ENCODE measurements around the gene KCNG2.

The KCNG2 gene

DNA sequence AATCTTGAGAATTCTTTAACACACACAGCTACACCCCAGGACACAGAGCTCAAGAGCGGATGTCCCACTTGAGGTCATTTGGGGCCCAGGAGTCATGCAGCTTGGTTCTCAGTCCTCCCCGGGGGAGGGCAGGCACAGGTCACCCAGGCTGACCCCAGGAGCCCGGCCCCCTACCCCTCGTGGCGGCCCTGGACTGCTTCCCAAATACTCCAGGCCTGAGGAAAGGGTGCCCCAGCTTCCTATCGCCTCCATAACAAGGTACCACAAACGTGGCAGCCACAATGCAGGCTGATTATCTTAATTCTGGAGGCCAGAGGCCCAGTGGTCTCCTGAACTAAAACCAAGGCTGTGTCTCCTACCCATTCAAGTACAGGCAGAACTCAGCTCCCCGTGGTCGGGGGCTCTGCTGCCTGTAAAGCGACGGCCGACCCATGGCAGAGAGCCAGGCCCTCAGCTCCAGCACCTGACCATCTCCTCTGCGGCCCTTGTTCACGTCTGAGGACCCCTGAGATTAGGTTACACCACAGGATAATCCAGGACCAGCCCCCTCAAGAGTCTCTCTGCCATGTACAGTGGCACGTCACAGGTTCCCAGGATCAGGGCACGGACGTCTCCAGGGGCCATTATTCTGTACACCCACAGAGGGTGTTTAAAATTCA, 143.2 kb downstream of the KCNG2 start:
- no peaks in the 10 kb centered on the region for H3K27me3 ChIP-seq (ENCODE audit: low read depth, low read length)
- H3K9me3 ChIP-seq (ENCODE audit: control insufficient read depth in 1 of 2, low read length in 2 of 2): peaks cover 0 to 3% of the 10 kb centered on the region in 2 donors
- no peak overlapping the region for H3K4me3 ChIP-seq (ENCODE audit: low read depth in 1 of 2, low read length in 2 of 2)
- H3K36me3 ChIP-seq (ENCODE audit: control insufficient read depth in 1 of 2, insufficient read depth in 2 of 2, low read length in 2 of 2): peaks cover 20 to 45% of the 10 kb centered on the region in 2 donors
- peaks cover 0 to 19% of the 10 kb centered on the region in 2 donors for H3K4me1 ChIP-seq (ENCODE audit: control insufficient read depth in 1 of 2, insufficient read depth in 2 of 2, low read length in 2 of 2)
- H3K27ac ChIP-seq (ENCODE audit: low read length): no peak overlapping the region

GRCh38 chr18:79941473-79942119, 143.9 kb downstream of the KCNG2 start:
- Histone ChIP-seq H3K27ac (ENCODE audit: low read length) (no peak overlapping the region), H3K4me3 (ENCODE audit: low read depth in 1 of 2, low read length in 2 of 2) (no peak overlapping the region), H3K9me3 (ENCODE audit: control insufficient read depth in 1 of 2, low read length in 2 of 2) (peaks cover 0 to 3% of the 10 kb centered on the region in 2 donors), H3K27me3 (ENCODE audit: low read depth, low read length) (no peaks in the 10 kb centered on the region), H3K4me1 (ENCODE audit: control insufficient read depth in 1 of 2, insufficient read depth in 2 of 2, low read length in 2 of 2) (peaks cover 0 to 19% of the 10 kb centered on the region in 2 donors), H3K36me3 (ENCODE audit: control insufficient read depth in 1 of 2, insufficient read depth in 2 of 2, low read length in 2 of 2) (peaks cover 20 to 45% of the 10 kb centered on the region in 2 donors)

GRCh38 chr18:79942211-79942610, 144.5 kb downstream of the KCNG2 start:
- Histone ChIP-seq H3K27ac (ENCODE audit: low read length) (no peak overlapping the region), H3K4me1 (ENCODE audit: control insufficient read depth in 1 of 2, insufficient read depth in 2 of 2, low read length in 2 of 2) (peaks cover 0 to 23% of the 10 kb centered on the region in 2 donors), H3K4me3 (ENCODE audit: low read depth in 1 of 2, low read length in 2 of 2) (no peak overlapping the region), H3K36me3 (ENCODE audit: control insufficient read depth in 1 of 2, insufficient read depth in 2 of 2, low read length in 2 of 2) (peaks cover 20 to 43% of the 10 kb centered on the region in 2 donors), H3K9me3 (ENCODE audit: control insufficient read depth in 1 of 2, low read length in 2 of 2) (peaks cover 0 to 3% of the 10 kb centered on the region in 2 donors), H3K27me3 (ENCODE audit: low read depth, low read length) (no peaks in the 10 kb centered on the region)

GRCh38 chr18:79942786-79943607, 145.3 kb downstream of the KCNG2 start:
- no peak overlapping the region for H3K27ac ChIP-seq (ENCODE audit: low read length)
- no peak overlapping the region for H3K4me3 ChIP-seq (ENCODE audit: low read depth in 1 of 2, low read length in 2 of 2)
- H3K36me3 ChIP-seq (ENCODE audit: control insufficient read depth in 1 of 2, insufficient read depth in 2 of 2, low read length in 2 of 2): peaks cover 20 to 37% of the 10 kb centered on the region in 2 donors
- no peaks in the 10 kb centered on the region for H3K27me3 ChIP-seq (ENCODE audit: low read depth, low read length)
- peaks cover 0 to 23% of the 10 kb centered on the region in 2 donors for H3K4me1 ChIP-seq (ENCODE audit: control insufficient read depth in 1 of 2, insufficient read depth in 2 of 2, low read length in 2 of 2)
- peaks cover 0 to 3% of the 10 kb centered on the region in 2 donors for H3K9me3 ChIP-seq (ENCODE audit: control insufficient read depth in 1 of 2, low read length in 2 of 2)

- peaks cover 20 to 34% of the 10 kb centered on the region in 2 donors for H3K36me3 ChIP-seq (ENCODE audit: control insufficient read depth in 1 of 2, insufficient read depth in 2 of 2, low read length in 2 of 2)
- H3K27me3 ChIP-seq (ENCODE audit: low read depth, low read length): no peaks in the 10 kb centered on the region
- H3K27ac ChIP-seq (ENCODE audit: low read length): no peak overlapping the region
- no peak overlapping the region for H3K4me3 ChIP-seq (ENCODE audit: low read depth in 1 of 2, low read length in 2 of 2)
- H3K9me3 ChIP-seq (ENCODE audit: control insufficient read depth in 1 of 2, low read length in 2 of 2): peaks cover 0 to 3% of the 10 kb centered on the region in 2 donors
- H3K4me1 ChIP-seq (ENCODE audit: control insufficient read depth in 1 of 2, insufficient read depth in 2 of 2, low read length in 2 of 2): peaks cover 0 to 23% of the 10 kb centered on the region in 2 donors
These were observed 145.9 kb downstream of the KCNG2 start for GRCh38 chr18:79943608-79944125.

GRCh38 chr18:79944126-79944731, 146.5 kb downstream of the KCNG2 start:
- peaks cover 4 to 28% of the 10 kb centered on the region in 2 donors for H3K4me1 ChIP-seq (ENCODE audit: control insufficient read depth in 1 of 2, insufficient read depth in 2 of 2, low read length in 2 of 2)
- H3K9me3 ChIP-seq (ENCODE audit: control insufficient read depth in 1 of 2, low read length in 2 of 2): peaks cover 0 to 3% of the 10 kb centered on the region in 2 donors
- no peak overlapping the region for H3K4me3 ChIP-seq (ENCODE audit: low read depth in 1 of 2, low read length in 2 of 2)
- H3K27me3 ChIP-seq (ENCODE audit: low read depth, low read length): no peaks in the 10 kb centered on the region
- peaks cover 20 to 34% of the 10 kb centered on the region in 2 donors for H3K36me3 ChIP-seq (ENCODE audit: control insufficient read depth in 1 of 2, insufficient read depth in 2 of 2, low read length in 2 of 2)
- H3K27ac ChIP-seq (ENCODE audit: low read length): no peak overlapping the region

DNA sequence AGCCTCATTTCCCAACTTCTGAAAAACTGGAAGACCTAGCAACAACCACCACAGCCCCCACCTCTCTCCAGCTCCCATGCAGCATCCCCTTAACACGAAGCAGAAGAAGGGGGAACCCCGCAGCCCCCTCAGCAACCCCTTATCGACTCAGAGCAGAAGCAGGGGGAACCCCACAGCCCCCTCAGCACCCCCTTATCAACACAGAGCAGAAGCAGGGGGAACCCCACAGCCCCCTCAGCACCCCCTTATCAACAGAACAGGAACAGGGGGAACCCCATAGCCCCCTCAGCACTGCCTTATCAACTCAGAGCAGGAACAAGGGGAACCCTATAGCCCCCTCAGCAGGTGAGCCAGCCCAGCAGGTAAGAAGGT, 147.0 kb downstream of the KCNG2 start:
- H3K36me3 ChIP-seq (ENCODE audit: control insufficient read depth in 1 of 2, insufficient read depth in 2 of 2, low read length in 2 of 2): peaks cover 20 to 34% of the 10 kb centered on the region in 2 donors
- H3K27me3 ChIP-seq (ENCODE audit: low read depth, low read length): no peaks in the 10 kb centered on the region
- no peak overlapping the region for H3K4me3 ChIP-seq (ENCODE audit: low read depth in 1 of 2, low read length in 2 of 2)
- peaks cover 4 to 33% of the 10 kb centered on the region in 2 donors for H3K4me1 ChIP-seq (ENCODE audit: control insufficient read depth in 1 of 2, insufficient read depth in 2 of 2, low read length in 2 of 2)
- no peak overlapping the region for H3K27ac ChIP-seq (ENCODE audit: low read length)
- H3K9me3 ChIP-seq (ENCODE audit: control insufficient read depth in 1 of 2, low read length in 2 of 2): peaks cover 0 to 3% of the 10 kb centered on the region in 2 donors

- Histone ChIP-seq H3K9me3 (ENCODE audit: control insufficient read depth in 1 of 2, low read length in 2 of 2) (no peaks in the 10 kb centered on the region), H3K4me1 (ENCODE audit: control insufficient read depth in 1 of 2, insufficient read depth in 2 of 2, low read length in 2 of 2) (peaks cover 4 to 40% of the 10 kb centered on the region in 2 donors), H3K36me3 (ENCODE audit: control insufficient read depth in 1 of 2, insufficient read depth in 2 of 2, low read length in 2 of 2) (peaks cover 20 to 34% of the 10 kb centered on the region in 2 donors), H3K27me3 (ENCODE audit: low read depth, low read length) (no peaks in the 10 kb centered on the region), H3K27ac (ENCODE audit: low read length) (no peak overlapping the region), H3K4me3 (ENCODE audit: low read depth in 1 of 2, low read length in 2 of 2) (no peak overlapping the region)
These were observed 147.6 kb downstream of the KCNG2 start for GRCh38 chr18:79945118-79946042.

DNA sequence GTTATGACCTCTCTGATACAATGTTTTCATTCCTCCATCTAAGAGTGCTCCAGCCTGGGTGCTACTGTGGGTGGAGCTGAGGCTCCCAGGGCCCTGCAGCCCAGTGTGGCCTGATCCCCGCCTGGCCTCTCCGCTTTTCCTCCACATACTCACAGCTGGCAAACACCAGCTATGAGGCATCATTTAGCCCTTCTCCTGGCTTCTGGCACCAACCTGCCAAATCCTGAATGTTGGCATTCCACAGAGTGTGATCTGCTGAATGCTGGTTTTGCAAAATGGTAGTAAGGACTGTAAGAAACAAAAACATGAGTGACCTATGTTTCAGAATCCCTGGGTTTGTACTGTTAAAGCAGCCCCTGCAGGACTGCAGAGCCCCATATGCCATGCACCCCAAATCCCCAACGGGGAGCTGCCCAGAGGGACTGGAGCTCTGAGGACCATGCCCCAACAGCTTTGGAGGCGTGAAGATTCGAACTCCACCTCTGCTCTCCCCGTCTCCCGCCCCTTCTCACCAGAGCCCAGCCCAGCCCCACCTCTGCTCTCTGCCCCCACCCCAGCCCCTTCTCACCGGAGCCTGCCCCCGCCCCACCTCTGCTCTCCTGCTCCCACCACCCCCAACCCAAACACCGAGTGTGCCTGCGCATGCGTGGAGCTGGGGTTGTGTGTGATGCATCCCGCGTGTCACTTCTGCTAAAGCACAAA, 149.5 kb downstream of the KCNG2 start:
- Histone ChIP-seq H3K36me3 (ENCODE audit: control insufficient read depth in 1 of 2, insufficient read depth in 2 of 2, low read length in 2 of 2) (peaks cover 10 to 16% of the 10 kb centered on the region in 2 donors), H3K27me3 (ENCODE audit: low read depth, low read length) (no peaks in the 10 kb centered on the region), H3K4me3 (ENCODE audit: low read depth in 1 of 2, low read length in 2 of 2) (no peak overlapping the region), H3K27ac (ENCODE audit: low read length) (no peak overlapping the region), H3K9me3 (ENCODE audit: control insufficient read depth in 1 of 2, low read length in 2 of 2) (no peaks in the 10 kb centered on the region), H3K4me1 (ENCODE audit: control insufficient read depth in 1 of 2, insufficient read depth in 2 of 2, low read length in 2 of 2) (peaks cover 4 to 46% of the 10 kb centered on the region in 2 donors)

Data from muscle layer of duodenum (tissue), 2 donors.